Right lobe of liver (tissue), 6 donors: ENCODE measurements around the gene RNASE13. TPM values are rescaled to one million over a fixed set of nuclear protein-coding genes. Genes with fewer than 3 reads are reported as not detected.

Source experiments
- ATAC-seq, 4 donors: fragments of 200-7000 bp; cut with Tn5 transposase; one replicate each; pipeline ENCODE4 v1.9.1; 2020; ENCODE audit warnings: mild to moderate bottlenecking in 4 of 4, moderate library complexity in 4 of 4
- DNase-seq, 3 donors: peaks; one replicate each; pipeline ENCODE4 v3.0.0-alpha.2; 2020
- H3K27ac ChIP-seq, 3 donors: fragments of 200-600 bp; one replicate each; pipeline ENCODE4 v1.8.0; 2022
- H3K27me3 ChIP-seq, 2 donors: fragments of 200-600 bp; one replicate each; pipeline ENCODE4 v1.8.0; 2022
- H3K36me3 ChIP-seq, 4 donors: fragments of 200-600 bp; sonication (generic) in 1 of 4; one replicate each; pipeline versions ENCODE4 v1.5.1 to v1.8.0; 2017 to 2022; ENCODE audit warnings: control low read depth in 1 of 4
- H3K4me1 ChIP-seq, 4 donors: fragments of 200-600 bp; sonication (generic) in 1 of 4; one replicate each; pipeline versions ENCODE4 v1.5.1 to v1.8.0; 2017 to 2022; ENCODE audit warnings: control low read depth in 1 of 4
- H3K4me3 ChIP-seq, 3 donors: fragments of 200-600 bp; one replicate each; pipeline ENCODE4 v1.8.0; 2022
- H3K9me3 ChIP-seq, 4 donors: fragments of 200-600 bp; sonication (generic) in 1 of 4; one replicate each; pipeline versions ENCODE4 v1.5.1 to v1.8.0; 2017 to 2022; ENCODE audit warnings: control low read depth in 1 of 4
- CTCF ChIP-seq, 4 donors: fragments of 200-600 bp in 3 of 4; fragments of 450-650 bp in 1 of 4; IDR thresholded peaks; one replicate each; pipeline versions ENCODE4 v1.5.1 to v1.8.0; 2016 to 2022; ENCODE audit warnings: antibody characterized with exemption in 4 of 4, mild to moderate bottlenecking in 2 of 4
- POLR2A ChIP-seq: fragments of 450-650 bp; IDR thresholded peaks from one replicate; pipeline ENCODE4 v1.6.1; 2017; ENCODE audit warnings: antibody characterized with exemption, mild to moderate bottlenecking
- WGBS: methylation state at CpG from one replicate; pipeline ENCODE4 v1.1.6; 2018; ENCODE audit warnings: low coverage, low lambda C conversion rate; ENCODE audit not compliant: insufficient coverage; ENCODE audit errors: missing lambda C conversion rate; 5-methylcytosine and 5-hydroxymethylcytosine counted together
- intact Hi-C, 2 donors: fragments of 100-400 bp; cut with DNase I; formaldehyde crosslinking; loops; one replicate each; pipeline versions ENCODE4 v1.11.2 to v1.14.1; 2022
- total RNA-seq, 6 experiments: library from RNA; depleted of rRNA in 2 of 6; stranded (reverse); fragments of >200 nt in 2 of 6; fragmentation: NEBNext Ultra II Directional in 3 of 6; extraction: Animal tissue kit (Norgen Biotek cat#: 25700) in 3 of 6; gene quantifications; one replicate each; pipeline versions ENCODE4 v1.1.0 to v1.2.4, GENCODE V29; 2016 to 2023
- donor health status: DM: no; HTN: yes; CAD: no.
- donor health status: DM: no; HTN: no; CAD: no.
- donor health status: DM: no; HTN: no; CAD: no.
- donor health status: DM: no; HTN: yes; CAD: no.
- donor health status: DM: no; HTN: yes; CAD: no.

Gene RNASE13
- total RNA-seq, 6 experiments from 2014 or later: not detected

- Histone ChIP-seq H3K4me1 (peaks cover 0 to 61% (median 16%) of the 10 kb centered on the region in 4 donors), H3K9me3 (no peaks in the 10 kb centered on the region), H3K4me3 (no peak within 1 kb of the TSS), H3K27me3 (no peaks in the 10 kb centered on the region), H3K36me3 (no peaks in the 10 kb centered on the region), H3K27ac (peak within 1 kb of the TSS in 2 of 3 donors; percentile 54 to 74)
- DNase-seq (peak in 1 of 3 donors; percentile 25), ATAC-seq (peak in 1 of 4 donors; percentile 2)
- 55% methylated on average over 6 of the region's 8 CpGs for WGBS
- TF ChIP-seq CTCF (IDR thresholded peaks at IDR 0.05) (peak in 2 of 4 donors; percentile 10 to 23), POLR2A (no peak)
- intact Hi-C loops: loop anchor here in 1 of 2 donors (5.0 kb wide), 1 partner anchor 44 kb away; the partner anchor contains the start of gene TMEM253
Measured at GRCh38 chr14:21057803-21058675, 23.4 kb upstream of the RNASE13 start, which contains the start of gene RNASE8. TSS of gene RNASE8 (plus strand) at chr14:21057822. CDS start at chr14:21057893, 71 bp downstream.

GRCh38 chr14:21056520-21057163 lies 22.0 kb upstream of the RNASE13 start:
- WGBS: 53% methylated on average over 9 of the region's 10 CpGs
- peak overlapping the region in 1 of 3 donors; percentile 6 for H3K4me3 ChIP-seq
- ATAC-seq: peak in 1 of 4 donors; percentile 9
- intact Hi-C loops: loop anchor here in 1 of 2 donors (5.0 kb wide), 1 partner anchor 46 kb away; the partner anchor contains the start of gene TMEM253
- H3K27me3 ChIP-seq: no peaks in the 10 kb centered on the region
- TF ChIP-seq POLR2A: no peak
- no peak for TF ChIP-seq CTCF (IDR thresholded peaks at IDR 0.05)
- peak overlapping the region in 2 of 3 donors; percentile 54 to 74 for H3K27ac ChIP-seq
- no peaks in the 10 kb centered on the region for H3K36me3 ChIP-seq
- H3K4me1 ChIP-seq: peaks cover 0 to 59% (median 19%) of the 10 kb centered on the region in 4 donors
- no peaks in the 10 kb centered on the region for H3K9me3 ChIP-seq
- peak in 1 of 3 donors; percentile 46 for DNase-seq

GRCh38 chr14:21055432-21056117 lies 21.0 kb upstream of the RNASE13 start:
- H3K36me3 ChIP-seq: no peaks in the 10 kb centered on the region
- DNase-seq: peak; percentile 43 to 89 (median 74)
- no peaks in the 10 kb centered on the region for H3K27me3 ChIP-seq
- intact Hi-C loops: loop anchor here in 1 of 2 donors (5.0 kb wide), 1 partner anchor 47 kb away; the partner anchor contains the start of gene TMEM253
- ATAC-seq: peak; percentile 79 to 90 (median 83)
- no peaks in the 10 kb centered on the region for H3K9me3 ChIP-seq
- peaks cover 0 to 51% (median 19%) of the 10 kb centered on the region in 4 donors for H3K4me1 ChIP-seq
- peak overlapping the region; percentile 24 to 74 (median 54) for H3K27ac ChIP-seq
- 21% methylated on average over 4 of the region's 5 CpGs for WGBS
- peak; percentile 53 for TF ChIP-seq POLR2A
- peak in 1 of 4 donors; percentile 39 for TF ChIP-seq CTCF (IDR thresholded peaks at IDR 0.05)
- peak overlapping the region in 2 of 3 donors; percentile 6 to 34 for H3K4me3 ChIP-seq

- Histone ChIP-seq H3K36me3 (no peaks in the 10 kb centered on the region), H3K27me3 (no peaks in the 10 kb centered on the region), H3K4me1 (peaks cover 0 to 44% (median 19%) of the 10 kb centered on the region in 4 donors), H3K27ac (peak overlapping the region; percentile 24 to 74 (median 54)), H3K9me3 (no peaks in the 10 kb centered on the region), H3K4me3 (no peak overlapping the region)
- ATAC-seq: peak in 1 of 4 donors; percentile 5
- DNase-seq: no peak
- 26% methylated on average over 4 of the region's 4 CpGs for WGBS
- intact Hi-C loops: loop anchor here in 1 of 2 donors (5.0 kb wide), 1 partner anchor 48 kb away; the partner anchor contains the start of gene TMEM253
- TF ChIP-seq POLR2A (no peak), CTCF (IDR thresholded peaks at IDR 0.05) (no peak)
Measured at GRCh38 chr14:21054768-21055145, 20.1 kb upstream of the RNASE13 start.
